Sigmoid colon (tissue), 4 donors: ENCODE data around the gene VSIG1.

ENCODE experiments used
- EP300 ChIP-seq, 4 donors: sonication (generic); formaldehyde crosslinking; IDR thresholded peaks; one replicate each; pipeline ENCODE4 v1.6.1; 2017; ENCODE audit warnings: antibody characterized with exemption in 4 of 4
- POLR2A ChIP-seq, 2 donors: fragments of 450-650 bp; IDR thresholded peaks; one replicate each; pipeline ENCODE4 v1.6.1; 2016; ENCODE audit warnings: antibody characterized with exemption in 2 of 2, mild to moderate bottlenecking in 2 of 2, moderate library complexity in 2 of 2
- TF ChIP-seq, protein P1 (sequence below), 4 experiments: fragments of 450-650 bp in 3 of 4; fragments of 200-600 bp in 1 of 4; IDR thresholded peaks; one replicate each; pipeline ENCODE4 v1.5.1; 2016 to 2019; ENCODE audit warnings: antibody characterized with exemption in 4 of 4, mild to moderate bottlenecking in 3 of 4, moderate library complexity in 2 of 4

DNA sequence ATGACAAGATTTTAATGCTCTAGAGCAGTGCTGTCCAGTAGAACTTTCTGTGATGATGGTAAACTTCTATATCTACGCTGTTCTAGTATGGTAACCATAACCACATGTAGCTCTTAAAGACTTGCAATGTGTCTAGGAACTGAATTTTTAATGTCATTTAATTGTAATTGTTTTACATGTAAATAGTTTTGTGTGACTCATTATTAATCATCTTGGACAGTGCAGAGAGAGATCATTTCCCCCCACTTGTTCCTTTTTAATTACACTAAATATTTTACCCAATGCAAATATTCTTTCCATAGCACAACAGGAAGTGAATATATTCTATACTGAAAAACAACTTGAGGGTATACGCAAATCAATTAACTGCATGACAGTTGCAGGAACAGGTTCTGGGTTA is 52.5 kb downstream of the VSIG1 start:
- no peak for TF ChIP-seq POLR2A (IDR thresholded peaks at IDR 0.05)
- TF ChIP-seq EP300 (IDR thresholded peaks at IDR 0.05), result no peak
- TF ChIP-seq, protein P1, sequence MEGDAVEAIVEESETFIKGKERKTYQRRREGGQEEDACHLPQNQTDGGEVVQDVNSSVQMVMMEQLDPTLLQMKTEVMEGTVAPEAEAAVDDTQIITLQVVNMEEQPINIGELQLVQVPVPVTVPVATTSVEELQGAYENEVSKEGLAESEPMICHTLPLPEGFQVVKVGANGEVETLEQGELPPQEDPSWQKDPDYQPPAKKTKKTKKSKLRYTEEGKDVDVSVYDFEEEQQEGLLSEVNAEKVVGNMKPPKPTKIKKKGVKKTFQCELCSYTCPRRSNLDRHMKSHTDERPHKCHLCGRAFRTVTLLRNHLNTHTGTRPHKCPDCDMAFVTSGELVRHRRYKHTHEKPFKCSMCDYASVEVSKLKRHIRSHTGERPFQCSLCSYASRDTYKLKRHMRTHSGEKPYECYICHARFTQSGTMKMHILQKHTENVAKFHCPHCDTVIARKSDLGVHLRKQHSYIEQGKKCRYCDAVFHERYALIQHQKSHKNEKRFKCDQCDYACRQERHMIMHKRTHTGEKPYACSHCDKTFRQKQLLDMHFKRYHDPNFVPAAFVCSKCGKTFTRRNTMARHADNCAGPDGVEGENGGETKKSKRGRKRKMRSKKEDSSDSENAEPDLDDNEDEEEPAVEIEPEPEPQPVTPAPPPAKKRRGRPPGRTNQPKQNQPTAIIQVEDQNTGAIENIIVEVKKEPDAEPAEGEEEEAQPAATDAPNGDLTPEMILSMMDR (IDR thresholded peaks at IDR 0.05), result no peak
